ENCODE data around the gene TIMM21. TPM values are rescaled to one million over a fixed set of nuclear protein-coding genes. Genes with fewer than 3 reads are reported as not detected.

Gene TIMM21
- total RNA-seq, 5 donors from 2014 or later (not counting 1 experiment from before 2014, with no cell fraction given): 14.6 to 20.9 (median 18.6) TPM

DNA sequence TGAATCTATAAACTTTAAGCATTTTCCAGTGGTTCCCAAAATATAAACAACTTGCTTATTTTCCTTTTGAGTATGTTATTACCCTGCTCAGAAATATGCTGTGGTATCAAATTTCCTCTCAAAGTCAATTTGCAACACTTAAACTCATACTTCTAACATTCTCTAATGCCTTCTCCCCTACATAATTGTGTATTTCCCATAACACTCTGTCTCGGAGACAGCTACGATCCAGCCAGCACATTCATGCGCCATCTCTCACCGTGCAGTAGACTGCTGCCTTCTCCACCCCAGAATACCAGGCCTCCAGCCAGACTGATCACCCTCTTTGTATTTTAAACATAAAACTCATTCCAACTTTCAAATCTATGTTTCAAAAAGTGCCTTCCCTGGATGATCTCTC, 41.8 kb downstream of the TIMM21 start:
- no peak for DNase-seq
- H3K27me3 ChIP-seq (replicated peaks in 1 of 2; ENCODE audit: control insufficient read depth in 2 of 2, extremely low read depth in 1 of 2, insufficient read depth in 2 of 2, low read length in 1 of 2): peaks cover 0 to 13% of the 10 kb centered on the region in 2 experiments
- CTCF ChIA-PET: interaction anchor here in 1 of 2 donors (0.5 to 0.7 kb wide), 2 partner anchors 352 to 362 kb away, joined by 3 to 4 read pairs; no protein-coding TSS in a partner anchor
- no peak overlapping the region for H3K4me3 ChIP-seq (ENCODE audit: control insufficient read depth in 1 of 2, extremely low read depth in 1 of 2, low read length in 1 of 2)
- no peaks in the 10 kb centered on the region for H3K4me1 Mint-ChIP-seq
- no peak for ATAC-seq (replicated peaks in 1 of 4)
- no peaks in the 10 kb centered on the region for H3K36me3 Mint-ChIP-seq
- no peaks in the 10 kb centered on the region for H3K9me3 ChIP-seq
- H3K27me3 Mint-ChIP-seq: peaks cover 23% of the 10 kb centered on the region in 2 donors
- H3K4me1 ChIP-seq (ENCODE audit: control insufficient read depth in 1 of 2, extremely low read depth in 1 of 2, insufficient read depth in 2 of 2, low read length in 2 of 2): no peaks in the 10 kb centered on the region
- no peak overlapping the region for H3K27ac Mint-ChIP-seq
- WGBS (ENCODE audit: insufficient coverage): 69% methylated on average over 4 of the region's 4 CpGs
- no peak overlapping the region for H3K27ac ChIP-seq (ENCODE audit: low read length)
- H3K4me3 Mint-ChIP-seq: no peak overlapping the region
- H3K9me3 Mint-ChIP-seq: no peaks in the 10 kb centered on the region
- no peaks in the 10 kb centered on the region for H3K36me3 ChIP-seq (ENCODE audit: control insufficient read depth in 2 of 2, extremely low read depth in 1 of 2, insufficient read depth in 1 of 2, low read length in 1 of 2)
- POLR2A ChIA-PET: interaction anchor here in 1 of 2 donors (0.6 kb wide), 1 partner anchor 12 kb away, joined by 6 read pairs; no protein-coding TSS in a partner anchor

DNA sequence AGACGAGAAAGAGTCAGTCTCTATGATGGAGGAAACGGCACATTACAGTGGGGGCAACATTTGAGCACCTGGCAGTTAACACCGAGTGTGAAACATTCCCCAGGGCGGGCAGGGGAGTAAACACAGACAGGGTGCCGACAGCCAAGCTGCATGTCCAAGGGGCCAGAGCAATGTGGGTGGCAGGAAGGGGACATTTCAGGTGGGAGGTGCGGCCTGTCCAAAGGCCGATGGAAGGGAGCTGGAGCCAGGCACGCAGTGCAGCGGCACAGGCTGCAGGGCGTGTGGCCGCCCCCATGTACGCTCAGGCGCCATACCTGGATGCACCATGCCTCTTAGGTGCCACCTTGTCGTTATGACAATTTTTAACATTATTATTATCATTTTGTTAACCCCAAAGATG, 43.3 kb downstream of the TIMM21 start:
- POLR2A ChIA-PET: no interaction called here
- Histone ChIP-seq H3K36me3 (ENCODE audit: control insufficient read depth in 2 of 2, extremely low read depth in 1 of 2, insufficient read depth in 1 of 2, low read length in 1 of 2) (no peaks in the 10 kb centered on the region), H3K9me3 (no peaks in the 10 kb centered on the region), H3K27ac (ENCODE audit: low read length) (no peak overlapping the region), H3K27me3 (replicated peaks in 1 of 2; ENCODE audit: control insufficient read depth in 2 of 2, extremely low read depth in 1 of 2, insufficient read depth in 2 of 2, low read length in 1 of 2) (peaks cover 0 to 13% of the 10 kb centered on the region in 2 experiments), H3K4me1 (ENCODE audit: control insufficient read depth in 1 of 2, extremely low read depth in 1 of 2, insufficient read depth in 2 of 2, low read length in 2 of 2) (no peaks in the 10 kb centered on the region), H3K4me3 (ENCODE audit: control insufficient read depth in 1 of 2, extremely low read depth in 1 of 2, low read length in 1 of 2) (no peak overlapping the region)
- CTCF ChIA-PET: interaction anchor here in 1 of 2 donors (0.6 kb wide), 1 partner anchor 360 kb away, joined by 3 read pairs; no protein-coding TSS in a partner anchor
- ATAC-seq (replicated peaks in 1 of 4): no peak
- Mint-ChIP-seq H3K4me1 (peaks cover 0 to 4% (median 3%) of the 10 kb centered on the region in 3 donors), H3K36me3 (no peaks in the 10 kb centered on the region), H3K4me3 (no peak overlapping the region), H3K9me3 (no peaks in the 10 kb centered on the region), H3K27ac (no peak overlapping the region), H3K27me3 (peaks cover 20 to 23% of the 10 kb centered on the region in 2 donors)
- no peak for DNase-seq
- 80% methylated on average over 5 of the region's 14 CpGs for WGBS (ENCODE audit: insufficient coverage)

DNA sequence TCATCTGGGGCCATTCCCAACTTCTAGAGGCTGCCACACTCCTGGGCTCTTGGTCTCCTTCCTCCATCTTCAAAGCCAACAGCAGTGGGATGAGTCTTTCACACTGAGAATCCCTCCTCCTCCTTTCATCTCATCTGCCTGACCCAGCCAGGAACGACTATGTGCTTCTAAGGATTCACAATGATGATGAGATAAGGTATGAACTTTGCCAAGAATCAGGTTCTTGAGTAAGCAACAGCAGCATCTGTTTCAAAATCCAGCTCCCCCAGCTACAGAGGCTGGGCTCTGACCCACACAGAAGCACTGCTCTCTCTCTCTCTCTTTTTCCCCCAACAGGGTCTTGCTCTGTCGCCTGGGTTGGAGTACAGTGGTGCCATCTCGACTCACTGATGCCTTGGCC, 46.4 kb downstream of the TIMM21 start:
- Mint-ChIP-seq H3K4me1 (peaks cover 0 to 4% (median 3%) of the 10 kb centered on the region in 3 donors), H3K27me3 (peaks cover 8 to 10% of the 10 kb centered on the region in 2 donors), H3K9me3 (no peaks in the 10 kb centered on the region), H3K4me3 (no peak overlapping the region), H3K27ac (no peak overlapping the region), H3K36me3 (no peaks in the 10 kb centered on the region)
- Histone ChIP-seq H3K27ac (ENCODE audit: low read length) (no peak overlapping the region), H3K36me3 (ENCODE audit: control insufficient read depth in 2 of 2, extremely low read depth in 1 of 2, insufficient read depth in 1 of 2, low read length in 1 of 2) (no peaks in the 10 kb centered on the region), H3K9me3 (no peaks in the 10 kb centered on the region), H3K27me3 (replicated peaks in 1 of 2; ENCODE audit: control insufficient read depth in 2 of 2, extremely low read depth in 1 of 2, insufficient read depth in 2 of 2, low read length in 1 of 2) (peaks cover 0 to 20% of the 10 kb centered on the region in 2 experiments), H3K4me1 (ENCODE audit: control insufficient read depth in 1 of 2, extremely low read depth in 1 of 2, insufficient read depth in 2 of 2, low read length in 2 of 2) (no peaks in the 10 kb centered on the region), H3K4me3 (ENCODE audit: control insufficient read depth in 1 of 2, extremely low read depth in 1 of 2, low read length in 1 of 2) (no peak overlapping the region)
- ChIA-PET POLR2A (interaction anchor here (0.6 to 0.7 kb wide), 2 partner anchors 346 to 389 kb away, joined by 3 to 7 read pairs; no protein-coding TSS in a partner anchor), CTCF (interaction anchor here (0.6 to 1.4 kb wide), 11 partner anchors 19 to 406 kb away, joined by 4 to 22 read pairs (median 5); no protein-coding TSS in a partner anchor)
- WGBS (ENCODE audit: insufficient coverage): no CpG with 5 or more reads among the region's 3 CpGs
- ATAC-seq (replicated peaks in 1 of 4): no peak
- DNase-seq: no peak

DNA sequence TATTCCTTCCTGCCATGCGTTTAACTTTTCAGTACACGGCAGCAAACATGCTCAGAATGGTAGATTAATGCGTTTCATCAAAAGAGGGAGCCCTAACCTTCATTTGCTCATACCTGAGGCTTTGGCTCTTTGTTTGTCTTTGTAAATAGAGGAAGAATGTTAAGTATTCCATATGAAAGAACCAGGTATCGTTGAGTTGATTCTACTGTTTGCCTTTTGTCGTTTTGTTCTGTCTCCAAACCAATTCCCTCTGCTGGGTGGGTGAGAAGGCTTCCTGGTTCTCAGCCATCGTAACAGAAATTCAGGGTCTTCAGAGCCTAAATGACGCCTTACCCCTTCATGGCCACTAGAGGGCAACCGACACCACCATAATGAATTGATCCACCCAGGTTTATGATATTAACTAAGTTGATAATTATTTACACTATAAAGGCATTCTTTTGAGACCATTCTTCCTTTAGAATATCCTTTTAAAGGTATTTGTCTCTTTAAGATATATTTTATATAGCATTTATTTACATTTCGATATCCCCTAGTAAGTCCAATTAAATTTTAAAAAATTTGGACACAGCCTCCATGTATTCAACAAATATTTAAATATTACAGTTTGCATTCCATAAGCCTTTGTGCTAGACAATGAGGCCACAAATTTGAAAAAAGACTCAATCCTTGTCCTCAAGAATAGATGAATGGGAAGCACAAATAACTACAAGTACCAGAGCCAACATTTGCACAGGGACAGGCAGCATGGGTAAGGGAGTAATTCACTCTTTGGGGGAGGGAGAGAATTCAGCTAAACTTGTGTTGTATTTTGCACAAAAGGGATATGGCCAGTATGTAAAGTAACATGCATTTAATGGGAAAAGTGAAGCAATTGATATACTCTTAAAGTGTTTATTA, 48.1 kb downstream of the TIMM21 start:
- no peaks in the 10 kb centered on the region for H3K4me1 ChIP-seq (ENCODE audit: control insufficient read depth in 1 of 2, extremely low read depth in 1 of 2, insufficient read depth in 2 of 2, low read length in 2 of 2)
- H3K27ac ChIP-seq (ENCODE audit: low read length): peak overlapping the region; percentile 31
- peaks cover 0 to 19% of the 10 kb centered on the region in 2 experiments for H3K27me3 ChIP-seq (replicated peaks in 1 of 2; ENCODE audit: control insufficient read depth in 2 of 2, extremely low read depth in 1 of 2, insufficient read depth in 2 of 2, low read length in 1 of 2)
- H3K36me3 ChIP-seq (ENCODE audit: control insufficient read depth in 2 of 2, extremely low read depth in 1 of 2, insufficient read depth in 1 of 2, low read length in 1 of 2): no peaks in the 10 kb centered on the region
- H3K27me3 Mint-ChIP-seq: peaks cover 6 to 8% of the 10 kb centered on the region in 2 donors
- no peaks in the 10 kb centered on the region for H3K36me3 Mint-ChIP-seq
- H3K27ac Mint-ChIP-seq: peak overlapping the region; percentile 63 to 82
- no peaks in the 10 kb centered on the region for H3K9me3 ChIP-seq
- H3K4me1 Mint-ChIP-seq: peaks cover 0 to 4% (median 3%) of the 10 kb centered on the region in 3 donors
- H3K9me3 Mint-ChIP-seq: no peaks in the 10 kb centered on the region
- peak overlapping the region; percentile 60 to 75 (median 67) for H3K4me3 Mint-ChIP-seq
- DNase-seq: peak; percentile 13 to 85 (median 40)
- WGBS (ENCODE audit: insufficient coverage): no CpG with 5 or more reads among the region's 9 CpGs
- H3K4me3 ChIP-seq (ENCODE audit: control insufficient read depth in 1 of 2, extremely low read depth in 1 of 2, low read length in 1 of 2): peak overlapping the region; percentile 31 to 42
- CTCF ChIA-PET: interaction anchor here (0.6 to 3.0 kb wide), 14 partner anchors 9 to 1170 kb away, joined by 3 to 20 read pairs (median 5); no protein-coding TSS in a partner anchor
- ATAC-seq (replicated peaks in 1 of 4): peak; percentile 87 to 95 (median 90)
- POLR2A ChIA-PET: no interaction called here

DNA sequence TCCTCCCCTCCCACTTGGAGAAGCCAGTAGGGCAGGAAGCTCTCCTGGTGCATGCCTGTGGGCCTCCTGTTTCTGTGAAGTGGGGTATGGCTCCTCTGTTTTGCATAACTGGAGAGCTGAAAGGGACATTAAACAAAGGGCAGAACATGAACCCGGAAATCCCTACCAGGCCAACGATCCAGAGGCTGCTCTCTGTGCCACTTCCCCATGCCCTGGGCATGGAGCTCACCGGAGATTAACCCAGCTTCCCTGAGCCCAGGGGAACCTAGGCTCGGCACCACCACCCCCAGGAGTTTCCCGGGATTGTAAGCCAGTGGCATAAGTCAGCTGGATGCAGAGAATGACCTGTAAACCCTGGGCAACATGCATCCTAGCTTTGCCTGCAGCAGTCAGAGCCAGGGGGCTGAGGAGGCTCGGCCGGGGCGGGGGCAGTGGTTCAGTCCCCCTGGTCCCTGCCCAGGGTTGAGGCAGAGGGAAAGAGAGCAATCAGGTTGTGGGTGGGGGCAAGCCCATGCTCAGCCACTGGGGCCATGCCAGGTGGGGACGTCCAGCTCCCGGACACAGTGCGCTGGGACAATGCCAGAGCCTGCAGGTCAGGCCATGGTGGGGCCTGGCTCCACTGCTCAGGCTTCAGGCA, 49.5 kb downstream of the TIMM21 start:
- no peaks in the 10 kb centered on the region for H3K9me3 ChIP-seq
- CTCF ChIA-PET: interaction anchor here (0.6 to 3.0 kb wide), 15 partner anchors 10 to 399 kb away, joined by 3 to 20 read pairs (median 5); no protein-coding TSS in a partner anchor
- DNase-seq (no peak), ATAC-seq (replicated peaks in 1 of 4) (no peak)
- WGBS (ENCODE audit: insufficient coverage): 84% methylated on average over 8 of the region's 11 CpGs
- Mint-ChIP-seq H3K9me3 (no peaks in the 10 kb centered on the region), H3K4me1 (peaks cover 0 to 4% (median 3%) of the 10 kb centered on the region in 3 donors), H3K36me3 (no peaks in the 10 kb centered on the region), H3K27ac (no peak overlapping the region), H3K27me3 (peaks cover 5 to 7% of the 10 kb centered on the region in 2 donors), H3K4me3 (no peak overlapping the region)
- POLR2A ChIA-PET: no interaction called here
- H3K4me3 ChIP-seq (ENCODE audit: control insufficient read depth in 1 of 2, extremely low read depth in 1 of 2, low read length in 1 of 2): no peak overlapping the region
- no peaks in the 10 kb centered on the region for H3K36me3 ChIP-seq (ENCODE audit: control insufficient read depth in 2 of 2, extremely low read depth in 1 of 2, insufficient read depth in 1 of 2, low read length in 1 of 2)
- peaks cover 0 to 16% of the 10 kb centered on the region in 2 experiments for H3K27me3 ChIP-seq (replicated peaks in 1 of 2; ENCODE audit: control insufficient read depth in 2 of 2, extremely low read depth in 1 of 2, insufficient read depth in 2 of 2, low read length in 1 of 2)
- no peaks in the 10 kb centered on the region for H3K4me1 ChIP-seq (ENCODE audit: control insufficient read depth in 1 of 2, extremely low read depth in 1 of 2, insufficient read depth in 2 of 2, low read length in 2 of 2)
- no peak overlapping the region for H3K27ac ChIP-seq (ENCODE audit: low read length)

DNA sequence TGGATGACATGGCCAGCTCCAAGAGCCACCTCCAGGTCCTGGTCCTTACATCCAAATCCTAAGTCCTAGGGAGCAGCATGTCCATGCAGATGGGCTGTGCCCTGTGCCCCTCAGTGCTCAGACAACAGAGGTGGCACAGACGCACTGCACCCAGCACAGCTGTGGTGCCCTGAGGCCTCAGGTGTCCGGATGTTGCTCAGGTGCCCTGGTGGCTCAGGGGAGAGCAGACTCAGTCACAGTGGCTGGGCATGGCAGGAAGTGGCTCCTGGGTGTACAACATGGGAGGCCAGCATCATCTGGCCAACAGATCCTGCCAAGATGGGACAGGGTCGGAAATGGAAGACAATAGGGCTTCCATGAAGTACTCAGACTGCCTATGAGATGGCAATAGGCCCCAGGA, 50.1 kb downstream of the TIMM21 start:
- H3K36me3 Mint-ChIP-seq: no peaks in the 10 kb centered on the region
- H3K4me3 Mint-ChIP-seq: no peak overlapping the region
- H3K4me1 Mint-ChIP-seq: peaks cover 0 to 4% (median 3%) of the 10 kb centered on the region in 3 donors
- WGBS (ENCODE audit: insufficient coverage): 62% methylated on average over 3 of the region's 3 CpGs
- no peak for DNase-seq
- H3K27me3 ChIP-seq (replicated peaks in 1 of 2; ENCODE audit: control insufficient read depth in 2 of 2, extremely low read depth in 1 of 2, insufficient read depth in 2 of 2, low read length in 1 of 2): peaks cover 0 to 16% of the 10 kb centered on the region in 2 experiments
- H3K4me1 ChIP-seq (ENCODE audit: control insufficient read depth in 1 of 2, extremely low read depth in 1 of 2, insufficient read depth in 2 of 2, low read length in 2 of 2): no peaks in the 10 kb centered on the region
- peaks cover 5 to 7% of the 10 kb centered on the region in 2 donors for H3K27me3 Mint-ChIP-seq
- no peaks in the 10 kb centered on the region for H3K9me3 ChIP-seq
- H3K4me3 ChIP-seq (ENCODE audit: control insufficient read depth in 1 of 2, extremely low read depth in 1 of 2, low read length in 1 of 2): no peak overlapping the region
- H3K36me3 ChIP-seq (ENCODE audit: control insufficient read depth in 2 of 2, extremely low read depth in 1 of 2, insufficient read depth in 1 of 2, low read length in 1 of 2): no peaks in the 10 kb centered on the region
- POLR2A ChIA-PET: interaction anchor here in 1 of 2 donors (0.6 kb wide), 1 partner anchor 292 kb away, joined by 4 read pairs; no protein-coding TSS in a partner anchor
- H3K27ac ChIP-seq (ENCODE audit: low read length): no peak overlapping the region
- no peaks in the 10 kb centered on the region for H3K9me3 Mint-ChIP-seq
- H3K27ac Mint-ChIP-seq: no peak overlapping the region
- CTCF ChIA-PET: interaction anchor here (0.5 to 3.0 kb wide), 9 partner anchors 143 to 353 kb away, joined by 3 to 20 read pairs (median 5); no protein-coding TSS in a partner anchor
- ATAC-seq (replicated peaks in 1 of 4): no peak

Measured in T-cell (primary cell).